ENCODE measurements around the gene NVL. TPM values are rescaled to one million over a fixed set of nuclear protein-coding genes. Genes with fewer than 3 reads are reported as not detected.

The NVL gene
- total RNA-seq, 1 experiment from 2014 or later = 33.4 TPM

GRCh38 chr1:224298346-224299330 lies 31.3 kb downstream of the NVL start:
- no peaks in the 10 kb centered on the region for H3K27me3 Mint-ChIP-seq (ENCODE audit: low read depth)
- ChIA-PET POLR2A (interaction anchor here (0.6 kb wide), 1 partner anchor 123 kb away, joined by 3 read pairs; no protein-coding TSS in a partner anchor), CTCF (no interaction called here)
- H3K4me1 Mint-ChIP-seq = no peaks in the 10 kb centered on the region
- ATAC-seq (no peak), DNase-seq (ENCODE audit: low spot score) (no peak)
- no peak overlapping the region for H3K27ac Mint-ChIP-seq
- H3K9me3 Mint-ChIP-seq = no peaks in the 10 kb centered on the region
- H3K36me3 Mint-ChIP-seq = peaks cover 48% of the 10 kb centered on the region
- TF ChIP-seq IRF1 (CRISPR knock-in tag; IDR thresholded peaks at IDR 0.05) (no peak), TEAD4 (CRISPR knock-in tag; IDR thresholded peaks at IDR 0.05) (no peak), MYBL2 (CRISPR knock-in tag; IDR thresholded peaks at IDR 0.05) (no peak), TP53 (CRISPR knock-in tag; IDR thresholded peaks at IDR 0.05) (no peak), MLX (CRISPR knock-in tag; IDR thresholded peaks at IDR 0.05) (no peak), ZNF671 (CRISPR knock-in tag; IDR thresholded peaks at IDR 0.05) (no peak), JAZF1 (CRISPR knock-in tag; IDR thresholded peaks at IDR 0.05) (no peak), ZNF121 (CRISPR knock-in tag; IDR thresholded peaks at IDR 0.05) (no peak)
- no peak overlapping the region for H3K4me3 Mint-ChIP-seq

- CTCF ChIA-PET = no interaction called here
- Mint-ChIP-seq H3K27ac (no peak overlapping the region), H3K36me3 (peaks cover 54% of the 10 kb centered on the region), H3K4me1 (no peaks in the 10 kb centered on the region), H3K9me3 (no peaks in the 10 kb centered on the region), H3K4me3 (no peak overlapping the region), H3K27me3 (ENCODE audit: low read depth) (no peaks in the 10 kb centered on the region)
- POLR2A ChIA-PET = no interaction called here
- DNase-seq (ENCODE audit: low spot score) = no peak
- ATAC-seq = no peak
- no peak for TF ChIP-seq MAX (CRISPR knock-in tag; IDR thresholded peaks at IDR 0.05)
- TF ChIP-seq ZBTB21 (CRISPR knock-in tag; IDR thresholded peaks at IDR 0.05; ENCODE audit: borderline replicate concordance) = no peak
- TF ChIP-seq CREM (CRISPR knock-in tag; IDR thresholded peaks at IDR 0.05) = no peak
- TF ChIP-seq ZNF425 (CRISPR knock-in tag; conservative IDR thresholded peaks at IDR 0.05) = no peak
- no peak for TF ChIP-seq ZNF121 (CRISPR knock-in tag; IDR thresholded peaks at IDR 0.05)
- TF ChIP-seq ZNF671 (CRISPR knock-in tag; IDR thresholded peaks at IDR 0.05) = no peak
- no peak for TF ChIP-seq ATF1 (CRISPR knock-in tag; IDR thresholded peaks at IDR 0.05)
- no peak for TF ChIP-seq HMGA2 (CRISPR knock-in tag; IDR thresholded peaks at IDR 0.05)
- TF ChIP-seq NFE2L1 (CRISPR knock-in tag; IDR thresholded peaks at IDR 0.05) = no peak
- TF ChIP-seq NR1H2 (CRISPR knock-in tag; IDR thresholded peaks at IDR 0.05) = no peak
- no peak for TF ChIP-seq GTF2I (CRISPR knock-in tag; conservative IDR thresholded peaks at IDR 0.05)
These were observed 35.2 kb downstream of the NVL start for GRCh38 chr1:224294775-224295174.

- Mint-ChIP-seq H3K27ac (no peak overlapping the region), H3K36me3 (peaks cover 54% of the 10 kb centered on the region), H3K27me3 (ENCODE audit: low read depth) (no peaks in the 10 kb centered on the region), H3K9me3 (no peaks in the 10 kb centered on the region), H3K4me1 (peaks cover 5% of the 10 kb centered on the region), H3K4me3 (no peak overlapping the region)
- POLR2A ChIA-PET = no interaction called here
- ATAC-seq (no peak), DNase-seq (ENCODE audit: low spot score) (no peak)
- CTCF ChIA-PET = no interaction called here
- TF ChIP-seq ZNF416 (CRISPR knock-in tag; IDR thresholded peaks at IDR 0.05) (no peak), ATF3 (CRISPR knock-in tag; conservative IDR thresholded peaks at IDR 0.05) (no peak), ATF1 (CRISPR knock-in tag; IDR thresholded peaks at IDR 0.05) (no peak), HMGXB4 (CRISPR knock-in tag; IDR thresholded peaks at IDR 0.05) (no peak), ATF6 (CRISPR knock-in tag; IDR thresholded peaks at IDR 0.05) (no peak), GRHL2 (CRISPR knock-in tag; IDR thresholded peaks at IDR 0.05; ENCODE audit: insufficient replicate concordance, severe bottlenecking) (no peak), CREM (CRISPR knock-in tag; IDR thresholded peaks at IDR 0.05) (no peak), NFYB (CRISPR knock-in tag; conservative IDR thresholded peaks at IDR 0.05; ENCODE audit: low read depth) (no peak)
These were observed 37.6 kb downstream of the NVL start for GRCh38 chr1:224292419-224292818.

Measured in WTC11 (cell line).